CD4-positive, alpha-beta T cell treated with Interleukin-12 subunit alpha and Interleukin-12 subunit beta, for 1 hour (primary cell): ENCODE data around the gene ZC3H15.
"Not testable (repeated sequence)": the region's sequence is repeated elsewhere in the genome, so short reads cannot be mapped to it uniquely, and the experiment has no call there.

Experiments
- DNase-seq: peaks from one replicate; pipeline ENCODE4 v3.0.0-alpha.2; 2020

ZC3H15 gene

DNA sequence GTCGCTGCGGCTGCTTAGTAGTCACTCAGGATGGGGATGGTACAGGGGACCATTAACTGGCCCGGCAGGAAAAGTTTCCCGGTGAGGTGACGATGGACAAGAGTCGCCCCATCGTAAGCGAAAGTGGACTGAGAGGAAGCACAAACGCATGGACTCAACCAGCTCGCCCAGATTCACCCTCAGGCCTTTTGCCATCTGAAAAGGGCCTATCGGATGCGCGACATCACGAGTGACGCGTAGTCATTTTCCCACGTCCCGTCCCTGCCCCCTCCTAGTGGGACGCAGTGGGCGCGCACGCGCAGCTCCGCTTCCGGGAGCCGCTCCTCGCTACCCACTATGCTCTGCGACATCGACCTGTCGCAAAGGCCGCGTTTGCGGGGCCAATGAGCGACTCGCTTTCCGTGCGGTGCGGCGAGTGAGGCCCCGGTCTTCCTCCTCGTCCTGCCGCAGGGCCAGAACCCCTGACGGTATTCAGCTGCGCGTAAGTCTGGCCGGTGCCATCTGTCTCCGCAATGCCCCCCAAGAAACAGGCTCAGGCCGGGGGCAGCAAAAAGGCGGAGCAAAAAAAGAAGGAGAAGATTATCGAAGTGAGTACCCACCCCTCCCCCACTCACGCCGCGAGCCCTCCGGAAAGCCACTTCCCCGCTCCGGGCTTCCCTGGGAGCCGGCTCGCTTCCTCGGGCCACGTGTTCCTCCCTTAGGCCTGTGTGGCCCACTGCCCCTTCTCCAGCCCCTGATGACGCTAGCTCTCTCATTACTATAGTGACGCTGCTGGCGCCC lies at the start of gene ZC3H15:
TSS of gene ZC3H15 (plus strand) at position 390 of the 780 bp plus-strand sequence. CDS start at position 513, 123 bp downstream.
- DNase-seq = peak; percentile 97

GRCh38 chr2:186437719-186438118 lies 48.3 kb upstream of the ZC3H15 start:
- no peak for DNase-seq

DNA sequence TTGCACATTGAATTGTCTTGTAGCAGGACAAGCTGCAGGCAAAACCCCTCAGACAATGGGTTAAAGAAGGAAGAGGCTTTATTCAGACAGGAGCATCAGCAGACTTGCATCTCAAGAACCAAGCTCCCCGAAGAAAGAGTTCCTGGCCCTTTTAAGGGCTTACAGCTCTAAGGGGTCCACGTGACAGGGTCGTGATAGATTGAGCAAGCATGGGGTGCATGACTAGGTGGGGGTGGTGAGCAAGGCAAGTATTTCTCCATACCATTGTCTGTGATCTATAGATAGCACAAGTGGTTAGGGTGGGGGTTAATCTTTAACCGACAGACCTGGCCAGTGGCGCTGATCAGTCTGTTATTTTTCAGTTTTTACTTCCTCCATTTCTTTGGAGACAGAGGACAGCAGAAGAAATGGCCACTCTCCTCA lies 46.4 kb upstream of the ZC3H15 start:
- DNase-seq = not testable (repeated sequence)

DNA sequence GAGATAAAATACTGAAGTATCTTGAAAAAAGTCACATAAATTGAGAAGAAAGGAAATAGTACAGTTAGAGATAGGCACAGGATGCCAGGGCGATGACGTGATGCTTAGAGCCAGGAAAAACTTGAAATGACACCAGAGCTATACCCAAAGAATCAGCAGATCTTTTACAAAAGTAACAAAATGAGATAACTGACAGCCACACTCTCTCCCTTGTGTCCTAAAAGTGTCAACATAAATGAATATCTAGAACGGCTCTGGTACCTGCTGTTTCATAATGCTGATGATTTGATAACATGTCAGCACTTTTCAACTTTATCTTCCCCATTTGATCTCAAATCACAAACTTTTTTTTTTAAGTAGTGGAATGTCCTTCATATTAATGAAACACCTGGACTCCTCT lies 45.6 kb upstream of the ZC3H15 start:
- no peak for DNase-seq

DNA sequence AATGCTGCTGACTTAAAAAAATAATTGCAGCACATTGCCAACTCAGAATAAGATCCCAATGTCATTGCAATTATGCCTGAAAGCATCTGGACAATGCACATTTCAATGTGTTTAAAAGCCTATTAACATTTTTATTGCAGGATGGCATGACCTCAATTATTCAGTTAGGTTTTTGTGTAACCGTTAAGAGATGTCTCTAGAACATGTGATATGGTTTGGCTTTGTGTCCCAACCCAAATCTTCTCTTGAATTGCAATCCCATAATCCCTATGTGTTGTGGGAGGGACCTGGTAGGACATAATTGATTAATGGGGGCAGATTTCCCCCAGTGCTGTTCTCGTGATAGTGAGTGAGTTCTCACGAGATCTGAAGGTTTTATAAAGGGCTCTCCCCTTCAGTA lies 43.2 kb upstream of the ZC3H15 start:
- DNase-seq = no peak

DNA sequence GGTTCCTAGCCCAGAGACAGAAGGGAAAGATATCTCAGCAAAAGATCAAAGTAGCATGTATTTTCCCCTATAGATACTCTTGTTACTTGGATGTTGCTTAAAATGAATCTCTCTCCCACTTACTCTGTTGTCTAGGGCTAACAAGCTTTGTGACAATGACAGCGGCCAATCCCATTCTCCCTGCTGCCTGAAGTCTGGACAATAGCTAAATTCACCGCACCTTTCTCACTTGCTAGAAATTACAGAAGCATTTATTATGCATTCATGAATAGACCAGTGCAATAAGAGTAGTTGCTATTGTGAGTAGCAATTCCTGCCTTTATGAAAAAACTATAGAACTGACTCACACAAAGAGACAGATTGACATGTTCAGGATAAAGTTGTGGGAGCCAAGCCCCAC lies 42.2 kb upstream of the ZC3H15 start:
- no peak for DNase-seq

- DNase-seq = no peak
Measured at GRCh38 chr2:186445506-186445905, 40.6 kb upstream of the ZC3H15 start.

DNA sequence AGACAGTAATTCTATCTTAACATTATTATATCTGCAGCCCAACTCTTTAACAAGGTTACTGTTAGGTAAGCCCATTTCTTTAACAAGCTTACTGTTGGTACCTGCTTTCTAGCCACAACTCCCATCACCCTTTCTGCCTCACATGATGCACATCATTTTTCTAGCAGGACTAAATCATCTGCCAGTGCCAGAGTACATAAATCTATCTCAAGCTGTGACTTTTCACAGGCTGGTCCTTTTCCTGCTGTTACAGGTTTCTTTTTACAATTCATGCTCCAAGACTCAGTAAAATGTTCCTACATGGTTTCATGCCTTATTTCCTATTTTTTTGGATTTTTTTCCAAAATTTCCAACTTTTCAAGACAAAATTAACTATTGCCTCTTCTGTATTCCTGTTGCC lies 30.4 kb upstream of the ZC3H15 start:
- no peak for DNase-seq

- no peak for DNase-seq
Measured at GRCh38 chr2:186456941-186457340, 29.1 kb upstream of the ZC3H15 start.

DNA sequence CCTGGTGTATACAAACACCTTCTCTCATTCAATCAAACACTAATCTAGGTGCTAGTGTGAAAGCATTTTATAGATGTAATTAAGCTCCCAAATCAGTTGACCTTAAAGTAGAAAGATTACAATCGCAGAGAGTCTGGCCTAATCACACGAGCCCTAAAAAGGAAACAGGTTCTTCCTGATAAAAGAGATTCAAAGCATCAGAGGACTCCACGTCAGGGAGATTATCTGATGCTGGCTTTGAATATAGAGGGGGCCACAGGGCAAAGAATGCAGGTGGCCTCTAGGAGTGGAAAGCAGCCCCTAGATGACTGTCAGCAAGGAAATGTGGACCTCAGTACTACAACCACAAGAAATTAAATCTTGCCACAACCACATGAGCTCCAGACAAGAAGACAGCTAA lies 28.2 kb upstream of the ZC3H15 start:
- no peak for DNase-seq

DNA sequence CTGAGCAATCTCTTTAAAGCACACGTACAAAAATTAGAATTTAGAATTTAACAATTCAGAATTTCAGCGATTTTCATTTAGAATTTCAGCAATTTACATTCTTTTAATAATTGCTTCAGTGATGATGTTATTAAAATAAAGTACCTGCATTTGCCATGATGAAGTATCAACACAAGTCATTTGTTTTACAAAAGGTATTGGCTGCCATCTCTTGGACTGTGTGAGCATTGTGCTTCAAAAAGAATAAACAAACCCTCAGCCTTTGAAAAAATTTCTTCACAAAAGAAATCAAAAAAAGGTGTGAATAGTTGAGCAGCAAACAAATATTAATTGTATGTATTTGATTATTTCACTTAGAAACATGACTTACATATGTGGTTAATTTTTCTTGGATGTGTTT lies 27.1 kb upstream of the ZC3H15 start:
- no peak for DNase-seq

DNA sequence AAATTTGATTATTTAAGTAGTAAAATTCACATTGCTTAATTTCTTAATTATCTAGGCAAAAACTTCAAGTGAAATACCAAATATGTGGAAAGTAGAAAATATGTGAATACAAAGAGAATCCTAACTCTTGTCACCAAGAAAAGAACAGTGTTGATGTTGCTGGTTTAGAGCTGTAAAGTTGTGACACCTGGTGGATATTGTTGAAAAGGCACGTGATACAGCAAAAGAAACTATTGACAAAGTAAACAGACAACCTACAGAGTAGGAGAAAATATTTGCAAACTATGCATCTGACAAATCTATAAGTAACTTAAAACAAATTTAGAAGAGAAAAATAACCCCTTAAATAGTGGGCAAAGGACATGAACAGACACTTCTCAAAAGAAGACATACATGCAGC lies 25.6 kb upstream of the ZC3H15 start:
- no peak for DNase-seq

- no peak for DNase-seq
Measured at GRCh38 chr2:186466743-186467142, 19.3 kb upstream of the ZC3H15 start.

DNA sequence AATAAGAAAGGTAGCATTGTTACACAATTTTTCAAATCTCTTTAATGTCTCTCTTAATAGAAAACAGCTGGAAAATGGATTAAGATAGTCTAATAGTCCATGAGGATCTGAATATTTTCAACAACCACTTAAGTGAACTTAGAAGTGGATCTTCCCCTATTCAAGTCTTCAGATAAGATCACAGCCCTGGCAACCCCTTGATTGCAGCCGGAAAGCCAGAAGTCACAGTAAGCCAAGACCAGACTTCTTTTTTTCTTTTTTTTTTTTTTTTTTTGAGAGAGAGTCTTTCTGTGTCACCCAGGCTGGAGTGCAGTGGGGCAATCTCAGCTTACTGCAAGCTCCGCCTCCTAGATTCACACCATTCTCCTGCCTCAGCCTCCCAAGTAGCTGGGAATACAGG lies 18.6 kb upstream of the ZC3H15 start:
- no peak for DNase-seq

DNA sequence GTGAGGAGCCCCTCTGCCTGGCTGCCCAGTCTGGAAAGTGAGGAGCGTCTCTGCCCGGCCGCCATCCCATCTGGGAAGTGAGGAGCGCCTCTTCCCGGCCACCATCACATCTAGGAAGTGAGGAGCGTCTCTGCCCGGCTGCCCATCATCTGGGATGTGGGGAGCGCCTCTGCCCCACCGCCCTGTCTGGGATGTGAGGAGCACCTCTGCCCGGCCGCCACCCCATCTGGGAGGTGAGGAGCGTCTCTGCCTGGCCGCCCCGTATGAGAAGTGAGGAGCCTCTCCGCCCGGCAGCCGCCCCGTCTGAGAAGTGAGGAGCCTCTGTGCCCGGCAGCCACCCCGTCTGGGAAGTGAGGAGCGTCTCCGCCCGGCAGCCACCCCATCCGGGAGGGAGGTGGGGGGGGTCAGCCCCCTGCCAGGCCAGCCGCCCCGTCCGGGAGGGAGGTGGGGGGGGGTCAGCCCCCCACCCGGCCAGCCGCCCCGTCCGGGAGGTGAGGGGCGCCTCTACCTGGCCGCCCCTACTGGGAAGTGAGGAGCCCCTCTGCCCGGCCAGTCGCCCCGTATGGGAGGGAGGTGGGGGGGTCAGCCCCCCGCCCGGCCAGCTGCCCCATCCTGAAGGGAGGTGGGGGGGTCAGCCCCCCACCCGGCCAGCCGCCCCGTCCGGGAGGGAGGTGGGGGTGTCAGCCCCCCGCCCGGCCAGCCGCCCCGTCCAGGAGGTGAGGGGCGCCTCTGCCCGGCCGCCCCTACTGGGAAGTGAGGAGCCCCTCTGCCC lies 13.2 kb upstream of the ZC3H15 start:
- DNase-seq = not testable (repeated sequence)

GRCh38 chr2:186474239-186474638 lies 11.8 kb upstream of the ZC3H15 start:
- not testable (repeated sequence) for DNase-seq

GRCh38 chr2:186477790-186478189 lies 8.3 kb upstream of the ZC3H15 start:
- no peak for DNase-seq

GRCh38 chr2:186480991-186481390 lies 5.1 kb upstream of the ZC3H15 start:
- DNase-seq = no peak

GRCh38 chr2:186484062-186484735 lies 1.9 kb upstream of the ZC3H15 start:
- DNase-seq = no peak

- DNase-seq = no peak
Measured at GRCh38 chr2:186485576-186485870, 537 bp upstream of the ZC3H15 start.

DNA sequence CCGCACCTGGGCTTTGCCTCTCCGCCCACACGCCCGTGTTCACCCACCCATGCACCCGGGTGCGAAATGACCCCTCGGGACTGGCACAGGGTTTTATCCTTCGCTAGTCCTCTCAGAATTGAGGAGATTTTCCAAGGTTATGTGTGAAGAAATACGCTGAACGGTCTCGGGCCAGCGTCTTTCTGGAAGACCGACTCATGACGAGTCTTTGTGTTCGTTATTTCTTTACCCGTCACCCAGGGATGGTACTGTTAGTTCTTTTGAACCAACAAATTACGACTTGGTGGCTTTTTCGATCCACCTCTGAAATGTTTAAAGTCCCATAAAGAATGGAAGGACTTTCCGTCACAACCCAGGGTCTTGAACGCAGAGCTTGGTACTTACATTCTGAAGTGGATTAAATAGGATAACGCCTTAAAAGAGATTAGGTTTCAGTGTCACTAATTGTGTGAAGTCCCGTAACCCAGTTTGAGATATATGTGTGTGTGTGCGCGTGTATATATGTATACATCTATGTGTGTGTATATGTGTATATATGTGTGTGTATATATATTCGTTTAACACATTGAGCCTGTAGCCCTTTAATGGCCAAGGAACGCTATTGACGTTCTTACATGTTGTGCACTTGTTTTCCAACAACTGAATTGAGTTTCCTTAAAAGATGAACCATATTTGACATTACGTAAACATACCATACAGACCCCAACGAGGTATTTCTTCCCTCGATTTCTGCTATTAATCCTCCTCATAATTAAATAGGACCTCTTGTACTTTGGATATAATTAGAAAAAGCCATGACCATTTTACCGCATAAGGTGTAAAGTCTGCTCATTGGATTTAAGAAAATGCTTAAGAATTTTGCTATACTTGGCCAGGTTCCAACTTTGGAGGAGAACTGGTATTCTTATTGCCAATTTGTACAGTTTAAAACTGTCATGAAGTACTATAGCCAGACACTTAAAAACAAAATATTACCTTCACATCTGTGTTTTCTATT lies 889 bp downstream of the ZC3H15 start:
- DNase-seq = peak; percentile 17

- no peak for DNase-seq
Measured at GRCh38 chr2:186493564-186494085, 7.6 kb downstream of the ZC3H15 start.
